GM21423 (cell line): ENCODE data around the gene ZNF831.

Experiments
- ATAC-seq: cut with Tn5 transposase; IDR thresholded peaks from one replicate; pipeline ENCODE4 v1.9.1; 2021; ENCODE audit warnings: mild to moderate bottlenecking, moderate library complexity; ENCODE audit not compliant: unreplicated experiment

The ZNF831 gene

DNA sequence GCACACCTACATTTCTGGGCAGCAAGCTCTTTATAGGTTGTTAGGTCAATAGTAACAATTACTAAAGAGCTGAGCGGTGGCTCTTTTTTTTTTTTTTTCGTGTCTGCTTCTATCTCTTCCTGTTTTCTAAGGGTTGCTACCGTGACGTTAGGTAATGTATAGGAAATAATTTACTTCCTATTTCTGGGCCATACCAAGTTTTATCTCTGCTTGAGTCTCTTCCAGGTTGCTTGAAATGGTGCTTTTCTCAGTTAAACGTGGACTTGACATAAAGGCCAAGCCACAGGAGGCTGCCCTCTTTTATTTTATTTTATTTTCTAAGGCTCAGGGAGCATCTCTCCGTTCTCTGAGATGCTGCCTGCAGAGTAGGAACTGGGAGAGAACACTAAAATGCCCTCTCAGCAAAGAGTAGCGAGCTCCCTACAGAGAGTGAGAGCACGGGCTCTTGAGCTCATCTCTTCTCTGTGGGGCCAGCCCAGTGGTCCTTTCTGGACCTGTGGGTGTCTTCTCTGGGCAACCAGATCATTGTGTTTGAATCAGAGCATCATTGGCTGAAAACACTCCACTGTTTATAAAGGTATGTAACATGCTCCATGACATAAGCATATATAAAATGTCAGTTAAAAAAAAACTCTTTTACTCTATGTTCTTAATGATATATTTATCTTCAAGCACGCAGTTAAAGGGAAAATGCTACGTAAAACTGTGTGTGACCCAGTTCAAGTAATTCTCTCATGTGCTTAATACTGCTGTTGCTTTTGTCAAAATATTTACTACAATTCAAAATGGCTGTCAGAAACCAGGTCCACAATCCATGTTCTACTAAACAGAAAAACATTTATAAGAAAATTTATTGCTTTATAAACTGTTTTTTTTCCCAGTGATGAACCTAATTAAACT is at the start of gene ZNF831:
Gene ZNF831, plus strand, starts transcription at position 191 of the 900 bp plus-strand sequence. CDS start 27,199 bp downstream, outside the sequence.
- ATAC-seq, result peak; percentile 53

GRCh38 chr20:59117526-59117925 is 46.1 kb upstream of the ZNF831 start:
- ATAC-seq, result no peak

DNA sequence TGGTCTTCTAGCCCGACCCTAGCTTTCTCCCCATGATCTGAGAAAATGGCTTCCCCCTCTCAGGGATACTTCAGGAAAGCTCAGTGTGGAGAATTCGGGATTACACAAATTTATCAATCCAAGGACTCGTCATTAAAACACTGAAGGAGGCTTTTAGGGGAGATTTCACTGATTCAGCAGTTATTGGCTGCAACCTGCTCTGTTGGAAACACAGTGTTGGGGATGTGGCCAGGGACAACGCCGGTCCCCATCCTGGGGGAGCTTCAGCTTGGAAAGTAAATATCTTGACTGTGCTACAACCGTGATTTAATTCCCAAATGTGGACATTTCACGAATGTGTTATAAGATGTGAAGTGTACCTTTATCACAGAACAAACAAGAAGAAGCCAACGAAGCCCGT is 44.8 kb upstream of the ZNF831 start:
- no peak for ATAC-seq

GRCh38 chr20:59120491-59120890 is 43.1 kb upstream of the ZNF831 start:
- ATAC-seq, result no peak

DNA sequence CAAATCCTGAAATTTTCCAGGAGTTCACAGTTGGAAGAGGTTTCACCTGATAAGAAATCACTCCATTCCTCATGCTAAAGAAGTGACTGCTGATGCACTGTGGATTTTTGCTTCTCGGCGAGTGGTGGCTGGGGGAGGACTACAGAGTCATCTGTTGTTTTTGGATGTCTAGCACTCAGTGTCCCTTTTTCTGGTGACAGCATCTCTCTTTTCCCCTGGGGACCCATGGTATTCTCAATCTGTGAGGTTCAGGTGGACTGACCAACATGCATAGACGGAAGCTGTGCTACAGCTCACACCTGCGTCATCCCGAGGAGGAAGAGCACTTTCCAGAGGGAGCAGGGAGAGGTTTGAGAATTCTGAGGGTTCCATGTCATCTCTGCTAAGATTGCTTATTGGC is 42.7 kb upstream of the ZNF831 start:
- ATAC-seq, result no peak

- ATAC-seq, result no peak
Measured at GRCh38 chr20:59121714-59122565, 41.7 kb upstream of the ZNF831 start.

- ATAC-seq, result no peak
Measured at GRCh38 chr20:59122566-59122919, 41.1 kb upstream of the ZNF831 start.

GRCh38 chr20:59123011-59123677 is 40.5 kb upstream of the ZNF831 start:
- ATAC-seq, result no peak

- no peak for ATAC-seq
Measured at GRCh38 chr20:59123678-59124255, 39.9 kb upstream of the ZNF831 start.

DNA sequence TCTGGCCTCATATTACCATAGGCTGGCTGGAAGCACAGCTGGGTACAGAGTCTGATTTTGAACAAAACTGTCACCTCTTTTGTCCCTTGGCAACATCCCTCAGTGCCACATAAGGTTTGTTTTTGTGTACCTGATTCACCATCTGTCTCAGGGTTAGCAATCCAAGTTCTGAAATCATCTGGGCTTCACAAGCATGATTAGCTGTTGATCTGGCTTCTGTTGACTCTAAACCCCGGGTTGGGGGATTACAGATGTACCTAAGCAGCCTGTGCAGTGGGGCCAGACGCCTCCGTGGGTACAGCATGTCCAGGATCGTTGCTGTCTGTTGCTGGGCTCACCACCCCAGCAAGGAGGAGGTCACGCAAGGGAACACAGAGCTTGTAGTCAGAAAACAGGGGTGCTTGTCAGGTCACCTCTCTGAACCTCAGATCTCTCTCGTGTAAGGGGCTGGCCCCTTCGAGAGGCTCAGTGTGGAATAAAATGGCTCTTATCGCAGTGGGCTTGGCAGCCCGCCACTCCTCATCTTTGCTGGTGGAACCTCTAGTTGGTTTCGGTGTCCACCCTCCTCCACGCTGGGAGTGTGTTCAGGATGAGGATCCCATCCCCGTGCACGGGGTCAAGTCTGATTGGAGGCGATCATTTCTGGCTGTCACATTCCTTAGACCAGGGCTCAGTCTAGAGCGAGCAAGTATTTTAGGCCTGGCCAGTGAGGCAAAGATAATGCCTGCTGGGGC is 39.2 kb upstream of the ZNF831 start:
- no peak for ATAC-seq

- ATAC-seq, result no peak
Measured at GRCh38 chr20:59125332-59125731, 38.3 kb upstream of the ZNF831 start.

- no peak for ATAC-seq
Measured at GRCh38 chr20:59125836-59126235, 37.8 kb upstream of the ZNF831 start.

- ATAC-seq, result no peak
Measured at GRCh38 chr20:59127839-59128238, 35.8 kb upstream of the ZNF831 start.

- no peak for ATAC-seq
Measured at GRCh38 chr20:59131551-59132285, 31.9 kb upstream of the ZNF831 start.

GRCh38 chr20:59134182-59134581 is 29.4 kb upstream of the ZNF831 start:
- no peak for ATAC-seq

DNA sequence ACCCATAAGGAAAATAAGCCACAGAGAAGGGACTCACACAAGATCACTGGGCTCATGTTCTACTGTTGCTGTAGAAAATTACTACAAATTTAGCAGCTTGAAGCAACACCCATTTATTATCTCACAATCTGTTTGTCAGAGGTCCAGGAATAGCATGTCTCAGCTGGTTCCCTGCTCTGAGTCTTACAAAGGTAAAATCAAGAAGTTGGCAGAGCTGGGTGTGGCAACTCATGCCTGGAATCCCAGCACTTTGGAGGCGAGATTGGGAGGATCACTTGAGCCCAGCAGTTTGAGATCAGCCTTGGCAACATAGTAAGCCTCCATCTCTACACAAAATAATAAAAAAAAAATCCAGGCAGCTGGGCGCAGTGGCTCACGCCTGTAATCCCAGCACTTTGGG is 28.5 kb upstream of the ZNF831 start:
- ATAC-seq, result no peak

DNA sequence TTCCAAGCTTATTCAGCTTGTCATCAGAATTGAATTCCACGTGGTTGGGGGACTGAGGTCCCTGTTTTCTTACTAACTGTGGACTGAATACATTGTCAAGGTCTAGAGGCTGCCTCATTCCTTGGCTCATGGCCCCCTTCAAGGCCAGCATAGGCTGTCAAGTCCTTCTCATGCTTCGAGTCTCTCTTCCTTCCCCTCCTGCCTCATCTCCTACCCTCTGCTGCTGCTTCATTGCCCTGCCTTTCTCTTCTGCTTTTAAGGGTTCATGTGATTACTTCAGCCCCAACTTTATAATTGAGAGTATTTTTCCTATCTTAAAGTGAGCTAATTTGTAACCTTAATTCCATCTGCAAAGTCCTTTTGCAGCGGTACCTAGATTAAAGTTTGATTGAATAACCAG is 27.6 kb upstream of the ZNF831 start:
- no peak for ATAC-seq

GRCh38 chr20:59137532-59137931 is 26.1 kb upstream of the ZNF831 start:
- ATAC-seq, result no peak

- no peak for ATAC-seq
Measured at GRCh38 chr20:59138114-59138748, 25.4 kb upstream of the ZNF831 start.
